ENCODE measurements around the gene NDNF.

The NDNF gene

GRCh38 chr4:121011138-121011537, 61.2 kb downstream of the NDNF start:
- TF ChIP-seq, protein P1, sequence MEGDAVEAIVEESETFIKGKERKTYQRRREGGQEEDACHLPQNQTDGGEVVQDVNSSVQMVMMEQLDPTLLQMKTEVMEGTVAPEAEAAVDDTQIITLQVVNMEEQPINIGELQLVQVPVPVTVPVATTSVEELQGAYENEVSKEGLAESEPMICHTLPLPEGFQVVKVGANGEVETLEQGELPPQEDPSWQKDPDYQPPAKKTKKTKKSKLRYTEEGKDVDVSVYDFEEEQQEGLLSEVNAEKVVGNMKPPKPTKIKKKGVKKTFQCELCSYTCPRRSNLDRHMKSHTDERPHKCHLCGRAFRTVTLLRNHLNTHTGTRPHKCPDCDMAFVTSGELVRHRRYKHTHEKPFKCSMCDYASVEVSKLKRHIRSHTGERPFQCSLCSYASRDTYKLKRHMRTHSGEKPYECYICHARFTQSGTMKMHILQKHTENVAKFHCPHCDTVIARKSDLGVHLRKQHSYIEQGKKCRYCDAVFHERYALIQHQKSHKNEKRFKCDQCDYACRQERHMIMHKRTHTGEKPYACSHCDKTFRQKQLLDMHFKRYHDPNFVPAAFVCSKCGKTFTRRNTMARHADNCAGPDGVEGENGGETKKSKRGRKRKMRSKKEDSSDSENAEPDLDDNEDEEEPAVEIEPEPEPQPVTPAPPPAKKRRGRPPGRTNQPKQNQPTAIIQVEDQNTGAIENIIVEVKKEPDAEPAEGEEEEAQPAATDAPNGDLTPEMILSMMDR (IDR thresholded peaks at IDR 0.05; ENCODE audit: unreplicated experiment in 3 of 3), result no peak
- H3K4me1 Mint-ChIP-seq, result peaks cover 25% of the 10 kb centered on the region
- no peak overlapping the region for H3K4me3 Mint-ChIP-seq
- no peaks in the 10 kb centered on the region for H3K27me3 Mint-ChIP-seq (ENCODE audit: low read depth)
- H3K9me3 Mint-ChIP-seq, result no peaks in the 10 kb centered on the region
- H3K27ac Mint-ChIP-seq, result no peak overlapping the region
- no peaks in the 10 kb centered on the region for H3K36me3 Mint-ChIP-seq (ENCODE audit: low read depth)

GRCh38 chr4:121009578-121010478, 62.5 kb downstream of the NDNF start:
- TF ChIP-seq, protein P1 (IDR thresholded peaks at IDR 0.05; ENCODE audit: unreplicated experiment in 3 of 3), result no peak
- peaks cover 29% of the 10 kb centered on the region for H3K4me1 Mint-ChIP-seq
- H3K4me3 Mint-ChIP-seq, result no peak overlapping the region
- no peaks in the 10 kb centered on the region for H3K36me3 Mint-ChIP-seq (ENCODE audit: low read depth)
- no peaks in the 10 kb centered on the region for H3K27me3 Mint-ChIP-seq (ENCODE audit: low read depth)
- H3K27ac Mint-ChIP-seq, result no peak overlapping the region
- no peaks in the 10 kb centered on the region for H3K9me3 Mint-ChIP-seq

DNA sequence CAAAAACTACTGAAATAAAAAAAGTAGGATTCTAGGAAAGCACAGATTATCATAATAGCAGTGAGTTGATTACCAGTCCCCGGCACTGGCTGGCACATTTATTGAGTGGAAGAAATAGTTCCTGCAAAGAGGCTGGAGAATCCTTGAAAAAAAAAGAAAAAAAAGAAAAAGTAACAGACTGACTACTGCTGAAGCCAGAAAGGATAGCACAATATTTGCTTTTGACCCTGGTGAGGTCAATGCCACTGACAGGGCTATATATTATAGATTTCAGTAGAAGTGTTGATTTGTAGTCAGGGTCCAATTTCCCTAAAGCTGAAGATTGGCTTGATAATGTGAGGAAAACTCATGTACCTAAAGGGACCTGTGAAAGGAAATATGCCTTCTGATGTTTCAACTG, 64.7 kb downstream of the NDNF start:
- Mint-ChIP-seq H3K36me3 (ENCODE audit: low read depth) (no peaks in the 10 kb centered on the region), H3K4me1 (peaks cover 25% of the 10 kb centered on the region), H3K4me3 (no peak overlapping the region), H3K27ac (no peak overlapping the region), H3K9me3 (peaks cover 3% of the 10 kb centered on the region), H3K27me3 (ENCODE audit: low read depth) (no peaks in the 10 kb centered on the region)
- TF ChIP-seq, protein P1 (IDR thresholded peaks at IDR 0.05; ENCODE audit: unreplicated experiment in 3 of 3), result no peak

DNA sequence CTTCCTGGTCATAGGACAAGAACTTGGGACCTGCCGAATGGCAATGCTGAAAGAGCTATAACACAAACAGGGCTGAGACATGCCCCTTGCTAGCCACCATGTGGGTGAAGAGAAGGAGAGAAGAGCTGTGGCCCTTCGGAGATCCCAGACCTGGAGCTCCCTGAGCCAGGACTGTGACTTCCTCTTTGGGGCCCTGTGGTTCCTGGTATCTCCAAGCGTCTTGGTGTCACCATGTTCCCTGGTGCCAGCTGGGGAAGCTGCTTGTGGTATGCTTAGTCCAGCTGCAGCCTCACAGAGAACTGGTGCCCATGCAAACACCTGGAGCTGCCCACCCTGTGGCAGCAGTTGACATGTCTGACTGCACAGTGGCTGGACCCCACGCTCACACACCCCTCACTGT, 68.5 kb downstream of the NDNF start:
- Mint-ChIP-seq H3K27ac (no peak overlapping the region), H3K9me3 (peaks cover 15% of the 10 kb centered on the region), H3K27me3 (ENCODE audit: low read depth) (no peaks in the 10 kb centered on the region), H3K4me1 (peaks cover 16% of the 10 kb centered on the region), H3K4me3 (no peak overlapping the region), H3K36me3 (ENCODE audit: low read depth) (no peaks in the 10 kb centered on the region)
- TF ChIP-seq, protein P1 (IDR thresholded peaks at IDR 0.05; ENCODE audit: unreplicated experiment in 3 of 3), result no peak

GRCh38 chr4:120995266-120996010, 76.9 kb downstream of the NDNF start:
- H3K27me3 Mint-ChIP-seq (ENCODE audit: low read depth), result no peaks in the 10 kb centered on the region
- no peaks in the 10 kb centered on the region for H3K4me1 Mint-ChIP-seq
- TF ChIP-seq, protein P1 (IDR thresholded peaks at IDR 0.05; ENCODE audit: unreplicated experiment in 3 of 3), result no peak
- peaks cover 13% of the 10 kb centered on the region for H3K9me3 Mint-ChIP-seq
- peak overlapping the region in 1 of 3 experiments; percentile 21 for H3K27ac Mint-ChIP-seq
- H3K4me3 Mint-ChIP-seq, result no peak overlapping the region
- H3K36me3 Mint-ChIP-seq (ENCODE audit: low read depth), result no peaks in the 10 kb centered on the region

All from nephron (organoid).